ENCODE results near the gene ETV7.

- TF ChIP-seq YY1 (IDR thresholded peaks at IDR 0.05; ENCODE audit: low read depth) = no peak
- no peak for TF ChIP-seq REST (IDR thresholded peaks at IDR 0.05; ENCODE audit: low read depth)
- no peak for TF ChIP-seq MAX (IDR thresholded peaks at IDR 0.05)
- TF ChIP-seq EGR1 (IDR thresholded peaks at IDR 0.05) = no peak
- TF ChIP-seq TAF1 (IDR thresholded peaks at IDR 0.05; ENCODE audit: low read depth) = no peak
- no peak for TF ChIP-seq USF1 (IDR thresholded peaks at IDR 0.05)
- TF ChIP-seq RAD21 (IDR thresholded peaks at IDR 0.05; ENCODE audit: low read depth) = no peak
- no peak for TF ChIP-seq NFIC (IDR thresholded peaks at IDR 0.05)
Measured at GRCh38 chr6:36372088-36372487, 15.4 kb downstream of the ETV7 start.
